Neural crest cell (in vitro differentiated cells): ENCODE measurements around the gene CSH2. TPM values are rescaled to one million over a fixed set of nuclear protein-coding genes. Genes with fewer than 3 reads are reported as not detected.
"Not testable (repeated sequence)": the region's sequence is repeated elsewhere in the genome, so short reads cannot be mapped to it uniquely, and the experiment has no call there.

Experiments
- DNase-seq: peaks from one replicate; pipeline ENCODE4 v3.0.0; 2021; ENCODE audit warnings: low read depth, mixed read lengths, low spot score
- H3K27ac Mint-ChIP-seq: one replicate; pipeline ENCODE4 v1.8.0; 2021; ENCODE audit warnings: mild to moderate bottlenecking, mixed read lengths; ENCODE audit not compliant: unreplicated experiment
- H3K27me3 Mint-ChIP-seq: 2 replicates; pipeline ENCODE4 v1.8.0; 2021; ENCODE audit warnings: low read depth, mild to moderate bottlenecking, mixed read lengths
- H3K36me3 Mint-ChIP-seq: 2 replicates; pipeline ENCODE4 v1.8.0; 2021; ENCODE audit warnings: low read depth, mild to moderate bottlenecking, mixed read lengths
- H3K4me1 Mint-ChIP-seq: 2 replicates; pipeline ENCODE4 v1.8.0; 2021; ENCODE audit warnings: mixed read lengths
- H3K4me3 Mint-ChIP-seq: one replicate; pipeline ENCODE4 v1.8.0; 2021; ENCODE audit warnings: mild to moderate bottlenecking, mixed read lengths
- H3K9me3 Mint-ChIP-seq: 2 replicates; pipeline ENCODE4 v1.8.0; 2021; ENCODE audit warnings: mixed read lengths
- total RNA-seq: library from RNA; stranded (reverse); gene quantifications from 2 replicates; pipeline ENCODE4 v1.2.1, GENCODE V29; 2021
- TF ChIP-seq, protein P1 (sequence below): fragments of 200-600 bp; sonication (generic); conservative IDR thresholded peaks from 2 replicates; pipeline ENCODE4 v1.5.0; 2021; ENCODE audit warnings: antibody characterized with exemption, mild to moderate bottlenecking

CSH2 gene
- total RNA-seq, 1 donor from 2014 or later, result not detected

DNA sequence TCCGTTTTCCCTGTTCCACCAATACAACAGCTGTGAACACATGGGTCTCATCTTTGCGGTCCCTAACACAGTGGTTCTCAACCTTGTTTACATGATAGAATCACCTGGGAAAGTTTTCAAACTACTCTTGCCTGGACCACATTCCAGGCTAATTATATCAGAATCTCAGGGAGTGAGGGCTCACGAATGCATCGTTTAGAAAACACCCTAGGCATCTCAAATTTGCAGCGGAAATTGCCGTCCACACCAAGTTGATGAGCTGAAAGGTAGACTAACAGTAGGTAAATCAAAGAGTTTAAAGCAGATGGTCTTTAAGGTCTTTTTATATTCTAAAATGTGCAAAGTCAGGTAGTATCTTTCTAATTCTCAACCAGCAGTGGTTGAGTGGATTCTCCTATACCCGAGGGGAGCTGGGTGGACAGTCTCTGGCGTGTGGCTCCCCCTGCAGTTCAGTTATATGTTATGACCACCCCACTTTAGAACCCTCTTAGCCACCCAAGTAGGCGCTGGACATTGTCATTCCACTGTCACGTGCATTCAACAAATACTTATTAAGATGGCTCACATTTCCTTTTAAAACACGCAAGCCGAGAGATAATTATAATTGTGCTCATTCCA is 33.8 kb upstream of the CSH2 start:
- H3K36me3 Mint-ChIP-seq, H3K4me1 Mint-ChIP-seq, H3K27ac Mint-ChIP-seq, DNase-seq, H3K9me3 Mint-ChIP-seq, H3K4me3 Mint-ChIP-seq: not testable (repeated sequence)
- peaks cover 28% of the 10 kb centered on the region for H3K27me3 Mint-ChIP-seq
- TF ChIP-seq, protein P1, sequence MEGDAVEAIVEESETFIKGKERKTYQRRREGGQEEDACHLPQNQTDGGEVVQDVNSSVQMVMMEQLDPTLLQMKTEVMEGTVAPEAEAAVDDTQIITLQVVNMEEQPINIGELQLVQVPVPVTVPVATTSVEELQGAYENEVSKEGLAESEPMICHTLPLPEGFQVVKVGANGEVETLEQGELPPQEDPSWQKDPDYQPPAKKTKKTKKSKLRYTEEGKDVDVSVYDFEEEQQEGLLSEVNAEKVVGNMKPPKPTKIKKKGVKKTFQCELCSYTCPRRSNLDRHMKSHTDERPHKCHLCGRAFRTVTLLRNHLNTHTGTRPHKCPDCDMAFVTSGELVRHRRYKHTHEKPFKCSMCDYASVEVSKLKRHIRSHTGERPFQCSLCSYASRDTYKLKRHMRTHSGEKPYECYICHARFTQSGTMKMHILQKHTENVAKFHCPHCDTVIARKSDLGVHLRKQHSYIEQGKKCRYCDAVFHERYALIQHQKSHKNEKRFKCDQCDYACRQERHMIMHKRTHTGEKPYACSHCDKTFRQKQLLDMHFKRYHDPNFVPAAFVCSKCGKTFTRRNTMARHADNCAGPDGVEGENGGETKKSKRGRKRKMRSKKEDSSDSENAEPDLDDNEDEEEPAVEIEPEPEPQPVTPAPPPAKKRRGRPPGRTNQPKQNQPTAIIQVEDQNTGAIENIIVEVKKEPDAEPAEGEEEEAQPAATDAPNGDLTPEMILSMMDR, result peak; percentile 39

DNA sequence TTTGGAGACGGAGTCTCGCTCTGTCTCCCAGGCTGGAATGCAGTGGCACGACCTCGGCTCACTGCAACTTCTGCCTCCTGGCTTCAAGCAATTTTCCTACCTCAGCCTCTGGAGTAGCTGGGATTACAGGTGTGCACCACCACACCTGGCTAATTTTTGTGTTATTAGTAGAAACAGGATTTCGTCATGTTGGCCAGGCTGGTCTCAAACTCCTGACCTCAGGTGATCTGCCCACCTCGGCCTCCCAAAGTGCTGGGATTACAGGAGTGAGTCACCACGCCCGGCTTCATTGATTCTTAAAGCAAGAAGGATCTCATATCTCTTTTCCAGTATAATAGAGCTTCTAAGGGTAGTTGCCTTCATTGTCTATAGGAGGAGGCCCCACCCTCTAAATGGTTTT is 31.3 kb upstream of the CSH2 start:
- not testable (repeated sequence) for H3K36me3 Mint-ChIP-seq, H3K9me3 Mint-ChIP-seq, H3K4me3 Mint-ChIP-seq, H3K27ac Mint-ChIP-seq, DNase-seq
- peaks cover 19% of the 10 kb centered on the region for H3K27me3 Mint-ChIP-seq
- H3K4me1 Mint-ChIP-seq, result peaks cover 13% of the 10 kb centered on the region

DNA sequence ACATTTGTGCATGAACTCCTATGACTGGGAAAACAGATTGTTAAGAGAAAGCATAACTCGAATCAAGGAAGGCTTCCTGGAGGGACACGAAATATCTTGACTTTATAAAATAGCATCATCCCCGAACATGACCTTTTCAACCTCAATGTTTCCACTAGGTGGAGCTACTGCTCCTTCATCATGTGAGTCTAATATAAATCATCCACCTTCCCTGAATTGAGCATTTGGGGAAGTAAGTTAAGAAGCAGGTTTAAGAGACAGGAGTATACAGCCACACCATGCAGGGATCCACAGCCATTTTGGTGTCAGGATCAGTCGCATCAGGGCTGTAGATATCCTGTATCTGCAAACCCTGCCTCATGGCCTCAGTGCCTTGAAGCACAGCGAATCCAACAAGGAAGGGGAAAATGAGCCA is 30.3 kb upstream of the CSH2 start:
- DNase-seq, result peak; percentile 20
- not testable (repeated sequence) for H3K36me3 Mint-ChIP-seq, H3K9me3 Mint-ChIP-seq, H3K4me3 Mint-ChIP-seq, H3K27ac Mint-ChIP-seq
- TF ChIP-seq, protein P1, result peak; percentile 65
- Mint-ChIP-seq H3K4me1 (peaks cover 14% of the 10 kb centered on the region), H3K27me3 (peaks cover 11% of the 10 kb centered on the region)

DNA sequence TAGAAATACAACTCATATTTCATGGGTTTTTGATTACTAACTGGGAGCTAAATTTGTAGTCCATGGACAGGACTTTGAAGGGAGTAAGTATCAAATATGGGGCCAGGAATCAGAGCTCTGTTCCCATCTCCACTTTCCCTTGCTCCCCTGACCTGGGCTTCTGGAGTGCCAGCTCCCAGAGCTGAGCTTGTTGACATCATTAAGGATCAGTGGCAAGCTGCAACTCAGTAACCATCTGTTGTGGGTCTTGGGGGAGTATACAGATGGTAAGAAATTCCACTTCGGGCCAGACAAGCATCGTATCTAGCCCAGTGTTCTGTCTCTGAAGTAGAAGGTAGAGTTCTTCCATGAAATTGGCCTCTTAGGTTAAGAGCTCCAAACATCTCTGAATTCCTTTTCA is 28.5 kb upstream of the CSH2 start:
- H3K4me1 Mint-ChIP-seq, result peaks cover 14% of the 10 kb centered on the region
- not testable (repeated sequence) for H3K9me3 Mint-ChIP-seq, H3K27ac Mint-ChIP-seq

DNA sequence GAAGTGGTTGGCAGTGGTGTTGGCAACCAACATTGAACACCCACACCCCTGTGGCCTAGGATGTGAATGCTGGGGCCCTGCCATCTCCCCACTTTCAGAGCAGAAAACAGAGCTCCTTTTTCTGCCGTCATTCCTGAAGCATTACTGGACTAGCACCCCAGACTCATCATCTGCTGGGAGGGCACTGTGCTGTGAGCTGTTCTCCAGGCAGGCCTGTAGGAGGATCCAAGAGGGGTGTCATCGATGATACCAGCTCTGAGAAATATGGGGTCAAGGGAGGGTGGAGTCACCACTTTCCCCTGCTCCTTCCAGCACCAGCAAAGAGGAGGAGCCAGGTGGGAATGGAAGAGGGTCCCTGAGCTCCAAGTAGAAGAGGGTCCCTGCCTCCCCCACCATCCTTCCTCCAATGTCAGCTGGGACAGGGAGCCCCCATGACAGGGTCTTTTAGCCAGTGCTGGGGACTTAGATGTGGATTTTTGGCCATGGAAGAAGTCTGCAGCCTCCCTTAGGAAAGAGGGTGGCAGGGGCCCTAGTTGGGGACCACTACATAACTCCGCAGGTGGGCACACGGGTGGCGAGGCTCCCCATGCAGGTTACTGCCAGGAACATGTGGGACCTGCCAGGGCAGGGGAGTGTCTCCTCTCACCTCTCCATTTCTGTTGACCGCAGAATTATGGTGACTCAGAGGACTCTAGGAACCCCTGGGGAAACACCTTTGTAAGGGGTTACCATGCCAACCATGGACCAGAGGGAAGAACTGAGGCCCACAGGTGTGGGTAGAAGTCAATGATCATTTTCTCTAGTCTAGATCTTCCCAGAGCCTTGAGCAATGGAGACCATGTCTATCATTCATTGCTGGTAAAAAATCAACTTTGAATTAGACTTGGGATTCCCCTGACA is 25.7 kb upstream of the CSH2 start:
- not testable (repeated sequence) for DNase-seq, H3K27me3 Mint-ChIP-seq, H3K4me3 Mint-ChIP-seq, H3K27ac Mint-ChIP-seq, H3K9me3 Mint-ChIP-seq, H3K36me3 Mint-ChIP-seq
- peaks cover 14% of the 10 kb centered on the region for H3K4me1 Mint-ChIP-seq

More for the DNA sequence above, 28.5 kb upstream of the CSH2 start:
- not testable (repeated sequence) for H3K4me3 Mint-ChIP-seq, H3K36me3 Mint-ChIP-seq, H3K27me3 Mint-ChIP-seq, DNase-seq

DNA sequence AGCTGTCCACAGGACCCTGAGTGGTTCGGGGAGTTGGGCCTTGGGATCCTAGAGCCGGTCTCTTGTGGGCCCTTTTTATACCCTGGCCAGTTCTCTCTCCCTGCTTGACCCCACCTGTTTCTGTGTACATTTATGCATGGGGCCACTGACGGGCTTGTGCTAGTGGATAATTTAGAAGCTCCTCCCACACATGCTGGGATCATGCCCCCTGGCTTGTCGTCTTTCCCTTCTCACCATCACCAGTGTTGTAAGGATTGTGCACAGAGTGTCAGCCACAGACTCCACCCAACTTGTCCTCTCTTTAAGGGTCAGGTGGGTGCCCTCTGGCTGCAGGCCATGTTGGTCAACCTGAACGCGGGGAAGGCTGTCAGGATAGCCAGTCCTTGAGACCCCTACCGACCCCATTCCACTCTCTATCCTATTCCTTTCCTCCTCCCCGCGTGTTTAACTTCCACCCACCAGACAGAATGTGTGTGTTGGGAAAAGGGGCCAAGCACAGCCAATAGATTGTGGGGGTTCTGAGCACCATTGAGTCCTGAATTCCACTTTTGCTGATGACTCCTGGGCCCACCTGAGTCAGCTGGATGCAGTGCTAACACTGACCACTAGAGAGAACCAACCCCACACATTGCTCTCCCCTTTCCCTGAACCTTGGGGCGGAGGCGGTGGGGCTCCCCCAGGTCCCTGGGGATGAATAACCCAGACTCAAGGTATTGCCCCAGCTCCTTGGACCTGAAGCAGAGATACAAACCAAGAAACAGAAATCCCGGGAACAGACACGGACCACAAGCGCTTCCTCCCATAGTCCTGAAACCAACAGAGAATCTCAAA is 23.3 kb upstream of the CSH2 start, which contains the start of gene CSH1:
CSH1 (minus strand) TSS at position 51 of the 831 bp plus-strand sequence. CDS start 63 bp downstream, outside the sequence.
- not testable (repeated sequence) for H3K4me3 Mint-ChIP-seq, DNase-seq, H3K27me3 Mint-ChIP-seq, H3K9me3 Mint-ChIP-seq, H3K27ac Mint-ChIP-seq, H3K36me3 Mint-ChIP-seq
- H3K4me1 Mint-ChIP-seq, result peaks cover 11% of the 10 kb centered on the region

DNA sequence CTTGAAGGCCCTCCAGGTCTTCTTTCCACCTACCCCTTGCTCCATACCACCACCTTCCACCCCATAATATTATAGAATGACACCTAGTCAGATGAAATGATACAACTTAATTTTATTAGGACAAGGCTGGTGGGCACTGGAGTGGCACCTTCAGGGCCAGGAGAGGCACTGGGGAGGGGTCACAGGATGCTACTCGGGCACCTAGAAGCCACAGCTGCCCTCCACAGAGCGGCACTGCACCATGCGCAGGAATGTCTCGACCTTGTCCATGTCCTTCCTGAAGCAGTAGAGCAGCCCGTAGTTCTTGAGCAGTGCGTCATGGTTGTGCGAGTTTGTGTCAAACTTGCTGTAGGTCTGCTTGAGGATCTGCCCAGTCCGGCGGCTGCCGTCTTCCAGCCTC is 21.3 kb upstream of the CSH2 start:
- not testable (repeated sequence) for H3K4me3 Mint-ChIP-seq, H3K27me3 Mint-ChIP-seq, H3K36me3 Mint-ChIP-seq, H3K27ac Mint-ChIP-seq, H3K4me1 Mint-ChIP-seq, DNase-seq, H3K9me3 Mint-ChIP-seq

DNA sequence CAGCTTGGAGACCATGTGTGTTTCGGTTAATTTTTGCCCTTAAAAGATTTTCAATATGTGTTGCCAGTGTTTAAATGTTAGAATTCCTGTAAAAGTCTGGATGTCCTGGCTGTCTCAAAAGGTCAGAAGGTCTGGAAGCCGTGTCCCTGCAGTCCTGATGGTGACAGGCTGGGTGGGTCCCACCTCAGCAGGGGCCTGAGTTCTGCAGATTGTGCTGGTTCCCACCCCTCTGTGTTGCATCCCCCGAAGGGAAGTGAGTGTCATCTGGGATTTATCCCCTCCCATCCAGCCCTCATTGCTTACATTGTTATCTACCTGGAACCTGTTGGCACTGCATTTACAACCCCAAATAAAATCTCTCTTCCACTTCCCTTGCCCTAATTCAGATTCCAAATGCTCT is 20.5 kb upstream of the CSH2 start:
- H3K27ac Mint-ChIP-seq, DNase-seq, H3K9me3 Mint-ChIP-seq, H3K36me3 Mint-ChIP-seq, H3K4me1 Mint-ChIP-seq, H3K27me3 Mint-ChIP-seq, H3K4me3 Mint-ChIP-seq: not testable (repeated sequence)
